K562 (cell line): Measurements from ENCODE around the gene SUPT3H. TPM values are rescaled to one million over a fixed set of nuclear protein-coding genes. Genes with fewer than 3 reads are reported as not detected.
A peak's percentile ranks its signal among the peaks of the same experiment; 100 is the strongest.

Source experiments
- BHLHE40 ChIP-seq: IDR thresholded peaks from 2 replicates; pipeline ENCODE4 v1.6.1; 2011; ENCODE audit warnings: low read length, improper control_type of control experiment
- CCNT2 ChIP-seq: IDR thresholded peaks from 2 replicates; pipeline ENCODE4 v1.6.1; 2011; ENCODE audit warnings: borderline replicate concordance, low read depth, mild to moderate bottlenecking, moderate library complexity, mixed read lengths, low read length; ENCODE audit not compliant: insufficient read length; ENCODE audit errors: extremely low read depth
- HLTF ChIP-seq: fragments of 450-650 bp; IDR thresholded peaks from 2 replicates; pipeline ENCODE4 v1.6.1; 2016
- NELFE ChIP-seq: IDR thresholded peaks from 2 replicates; pipeline ENCODE4 v1.6.1; 2011; ENCODE audit warnings: mild to moderate bottlenecking; ENCODE audit not compliant: insufficient read depth, insufficient read length
- NFIC ChIP-seq: fragments of 450-650 bp; IDR thresholded peaks from 2 replicates; pipeline ENCODE4 v1.6.1; 2017; ENCODE audit warnings: mild to moderate bottlenecking, inconsistent platforms
- TFAM ChIP-seq: fragments of 250-450 bp; sonication (Bioruptor Pico); conservative IDR thresholded peaks from 2 replicates; pipeline ENCODE4 v1.5.0; 2021; ENCODE audit warnings: mild to moderate bottlenecking, moderate library complexity
- TRIM24 ChIP-seq, 2 experiments: fragments of 450-650 bp; IDR thresholded peaks; 2 replicates each; pipeline ENCODE4 v1.6.1; 2016
- U2AF1 ChIP-seq: fragments of 200-400 bp; formaldehyde crosslinking; optimal IDR thresholded peaks from 2 replicates; pipeline ENCODE3; 2017; ENCODE audit warnings: mild to moderate bottlenecking, low read depth, low read length, moderate library complexity
- YBX1 ChIP-seq: fragments of 450-650 bp; IDR thresholded peaks from 2 replicates; pipeline ENCODE4 v1.7.1; 2016; ENCODE audit warnings: mild to moderate bottlenecking
- ZBTB40 ChIP-seq, 2 experiments: fragments of 450-650 bp in 1 of 2; sonication (generic) in 1 of 2; formaldehyde crosslinking in 1 of 2; IDR thresholded peaks; 2 replicates each; pipeline versions ENCODE4 v1.7.1 to v1.9.0; 2016 to 2022; ENCODE audit warnings: inconsistent platforms in 1 of 2, mild to moderate bottlenecking in 1 of 2, missing genetic modification reagents in 1 of 2
- ZNF133 ChIP-seq: fragments of 250-450 bp; sonication (Bioruptor Pico); IDR thresholded peaks from 2 replicates; pipeline ENCODE4 v1.4.0; 2020; ENCODE audit warnings: mild to moderate bottlenecking
- ZNF347 ChIP-seq: fragments of 450-650 bp; formaldehyde crosslinking; IDR thresholded peaks from 2 replicates; pipeline ENCODE4 v1.4.0; 2020; ENCODE audit warnings: low read depth, mild to moderate bottlenecking, moderate library complexity
- polyA plus RNA-seq, 8 experiments: library from polyadenylated mRNA; depleted of rRNA in 4 of 8; stranded (reverse) in 5 of 8; unstranded in 3 of 8; fragments of >200 nt; fragmentation: Nextera tagmentation in 2 of 8; fragmentation: Illumina TruSeq in 1 of 8; extraction: Ambion mirVana in 2 of 8; extraction: Trizol in 1 of 8; gene quantifications; 2 replicates each; pipeline versions ENCODE4 v1.2.1 to v1.2.3, GENCODE V29; 2011 to 2014; ENCODE audit warnings: inconsistent platforms in 1 of 8, missing spikeins in 1 of 8
- total RNA-seq, 7 experiments: library from RNA; depleted of rRNA in 6 of 7; stranded (reverse); fragments of >200 nt in 6 of 7; fragmentation: Illumina TruSeq in 2 of 7; extraction: Trizol in 2 of 7; gene quantifications; 2 replicates each; pipeline versions ENCODE4 v1.2.1 to v1.2.3, GENCODE V29; 2011 to 2021; ENCODE audit warnings: low replicate concordance in 1 of 7
- TF ChIP-seq, protein P1 (sequence below): conservative IDR thresholded peaks from 2 replicates; pipeline ENCODE4 v1.6.1; 2011; ENCODE audit warnings: low read depth, mild to moderate bottlenecking, low read length; ENCODE audit not compliant: control insufficient read depth

The SUPT3H gene
- total and polyA plus RNA-seq, 9 of the 15 experiments (the other 6 are each of a cell fraction or from before 2014, with no cell fraction given): 7.2 to 16.3 (median 11.9) TPM

DNA sequence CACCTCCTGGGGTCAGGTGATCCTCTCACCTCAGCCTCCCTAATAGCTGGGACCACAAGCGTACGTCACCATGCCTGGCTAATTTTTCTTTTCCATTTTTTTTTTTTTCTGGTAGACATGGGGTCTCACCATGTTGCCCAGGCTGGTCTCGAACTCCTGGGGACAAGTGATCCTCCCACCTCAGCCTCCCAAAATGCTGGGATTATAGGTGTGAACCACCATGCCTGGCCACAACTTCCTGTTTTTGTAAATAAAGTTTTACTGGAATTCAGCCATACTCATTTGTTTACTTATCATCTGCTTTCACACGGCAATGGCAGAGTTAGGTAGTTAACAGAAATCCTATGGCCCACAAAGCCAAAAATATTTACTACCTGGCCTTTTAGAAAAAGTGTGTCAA, 57.4 kb downstream of the SUPT3H start (continued):
- TF ChIP-seq BHLHE40 (no peak), U2AF1 (no peak), TRIM24 (IDR thresholded peaks at IDR 0.05) (0 out of 4 replicates have a peak, but pooled peaks of 1 of the 2 experiments have one; percentile 17), NFIC (0 out of 2 replicates have a peak, but pooled peaks have one; percentile 26), CCNT2 (no peak), ZNF347 (CRISPR knock-in tag) (no peak), TFAM (CRISPR knock-in tag) (no peak), NELFE (no peak), ZBTB40 (IDR thresholded peaks at IDR 0.05) (peak; percentile 95), ZBTB40 (CRISPR knock-in tag; IDR thresholded peaks at IDR 0.05) (peak; percentile 92), ZNF133 (CRISPR knock-in tag) (no peak), HLTF (no peak), YBX1 (no peak)
- TF ChIP-seq, protein P1, sequence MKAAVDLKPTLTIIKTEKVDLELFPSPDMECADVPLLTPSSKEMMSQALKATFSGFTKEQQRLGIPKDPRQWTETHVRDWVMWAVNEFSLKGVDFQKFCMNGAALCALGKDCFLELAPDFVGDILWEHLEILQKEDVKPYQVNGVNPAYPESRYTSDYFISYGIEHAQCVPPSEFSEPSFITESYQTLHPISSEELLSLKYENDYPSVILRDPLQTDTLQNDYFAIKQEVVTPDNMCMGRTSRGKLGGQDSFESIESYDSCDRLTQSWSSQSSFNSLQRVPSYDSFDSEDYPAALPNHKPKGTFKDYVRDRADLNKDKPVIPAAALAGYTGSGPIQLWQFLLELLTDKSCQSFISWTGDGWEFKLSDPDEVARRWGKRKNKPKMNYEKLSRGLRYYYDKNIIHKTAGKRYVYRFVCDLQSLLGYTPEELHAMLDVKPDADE: no peak
- TF ChIP-seq, all 486 proteins: peak for 9
